SK-N-SH (cell line): ENCODE data around the gene ROBO4. TPM values are rescaled to one million over a fixed set of nuclear protein-coding genes. Genes with fewer than 3 reads are reported as not detected.

Experiments
- CTCF ChIA-PET: fragments of 300-600, 350-600 bp; formaldehyde crosslinking; extraction: SDS; loops from one replicate; lab custom pipeline; 2021; lab: Yijun Ruan, JAX
- POLR2A ChIA-PET: fragments of 350-600 bp; sonication (Branson Sonifier 250); formaldehyde crosslinking; extraction: SDS; loops from one replicate; lab custom pipeline; 2020; ENCODE audit warnings: antibody characterized with exemption, inconsistent platforms; lab: Yijun Ruan, JAX
- DNase-seq: peaks from one replicate; pipeline ENCODE4 v3.0.0; 2012
- H2AFZ ChIP-seq: fragments of 200-600 bp; sonication (generic); 2 replicates; pipeline ENCODE4 v1.8.1; 2016; ENCODE audit warnings: antibody characterized with exemption, mild to moderate bottlenecking, low read depth
- H3F3A ChIP-seq: fragments of 200-600 bp; sonication (generic); replicated peaks from 2 replicates; pipeline ENCODE3; 2016; ENCODE audit warnings: antibody characterized with exemption, mild to moderate bottlenecking; ENCODE audit not compliant: insufficient read depth
- H3K27ac ChIP-seq, 2 experiments: fragments of 200-500 bp in 1 of 2; fragments of 200-600 bp in 1 of 2; sonication (Bioruptor generic) in 1 of 2; sonication (generic), shearing (Covaris generic) in 1 of 2; 2 replicates each; pipeline versions ENCODE4 v1.5.1 to v1.6.1; 2014 to 2016; ENCODE audit warnings: low read depth in 2 of 2, inconsistent platforms in 1 of 2, low read length in 1 of 2, mild to moderate bottlenecking in 1 of 2, mixed read lengths in 1 of 2
- H3K27me3 ChIP-seq: fragments of 200-600 bp; sonication (generic), shearing (Covaris generic); 2 replicates; pipeline ENCODE4 v1.6.1; 2016; ENCODE audit warnings: mixed run types; ENCODE audit not compliant: insufficient read depth
- H3K36me3 ChIP-seq, 2 experiments: fragments of 200-500 bp in 1 of 2; fragments of 200-600 bp in 1 of 2; sonication (Bioruptor generic) in 1 of 2; sonication (generic) in 1 of 2; replicated peaks in 1 of 2; 2 replicates each; pipeline versions ENCODE3 to v1.5.1; 2014 to 2016; ENCODE audit warnings: low read length in 1 of 2, mild to moderate bottlenecking in 1 of 2; ENCODE audit not compliant: insufficient read depth in 2 of 2, control insufficient read depth in 1 of 2
- H3K4me1 ChIP-seq, 2 experiments: fragments of 200-500 bp in 1 of 2; fragments of 200-600 bp in 1 of 2; sonication (Bioruptor generic) in 1 of 2; sonication (generic), shearing (Covaris generic) in 1 of 2; 2 replicates each; pipeline versions ENCODE4 v1.5.1 to v1.6.1; 2014 to 2016; ENCODE audit warnings: low read depth in 1 of 2, low read length in 1 of 2, mixed run types in 1 of 2; ENCODE audit not compliant: insufficient read depth in 2 of 2, control insufficient read depth in 1 of 2
- H3K4me2 ChIP-seq: fragments of 200-600 bp; sonication (generic), shearing (Covaris generic); 2 replicates; pipeline ENCODE4 v1.6.1; 2017; ENCODE audit warnings: mixed run types
- H3K4me3 ChIP-seq, 2 experiments: fragments of 200-500 bp in 1 of 2; fragments of 200-600 bp in 1 of 2; sonication (Bioruptor generic) in 1 of 2; sonication (generic), shearing (Covaris generic) in 1 of 2; 2 replicates each; pipeline versions ENCODE4 v1.5.1 to v1.8.1; 2014 to 2016; ENCODE audit warnings: low read depth in 2 of 2, inconsistent platforms in 1 of 2, low read length in 1 of 2, mild to moderate bottlenecking in 1 of 2, mixed read lengths in 1 of 2, moderate library complexity in 1 of 2
- H3K79me2 ChIP-seq: fragments of 200-600 bp; sonication (generic); 2 replicates; pipeline ENCODE4 v1.8.1; 2017; ENCODE audit warnings: mild to moderate bottlenecking; ENCODE audit not compliant: insufficient read depth
- H3K9ac ChIP-seq: fragments of 200-600 bp; sonication (generic); 2 replicates; pipeline ENCODE4 v1.6.1; 2017; ENCODE audit warnings: mixed run types
- H3K9me2 ChIP-seq: fragments of 200-600 bp; sonication (generic); 2 replicates; pipeline ENCODE4 v1.6.1; 2017; ENCODE audit warnings: mixed run types
- H3K9me3 ChIP-seq: fragments of 200-600 bp; sonication (generic); 2 replicates; pipeline ENCODE4 v1.6.1; 2017; ENCODE audit warnings: mixed run types, mild to moderate bottlenecking, moderate library complexity
- H4K20me1 ChIP-seq: fragments of 200-600 bp; sonication (generic); 2 replicates; pipeline ENCODE4 v1.6.1; 2017; ENCODE audit warnings: mild to moderate bottlenecking, mixed run types; ENCODE audit not compliant: insufficient read depth
- FOXJ3 ChIP-seq: sonication (generic); formaldehyde crosslinking; IDR thresholded peaks from 2 replicates; pipeline ENCODE4 v1.5.1; 2020; ENCODE audit warnings: mild to moderate bottlenecking, missing genetic modification reagents
- FOXM1 ChIP-seq: IDR thresholded peaks from 2 replicates; pipeline ENCODE4 v1.4.0; 2012; ENCODE audit warnings: low read depth, mild to moderate bottlenecking
- GABPA ChIP-seq: IDR thresholded peaks from 2 replicates; pipeline ENCODE4 v1.4.0; 2012; ENCODE audit warnings: low read depth, mild to moderate bottlenecking
- RFX5 ChIP-seq: IDR thresholded peaks from 2 replicates; pipeline ENCODE4 v1.6.1; 2012; ENCODE audit warnings: mild to moderate bottlenecking, improper control_type of control experiment, low read length
- SIN3A ChIP-seq: IDR thresholded peaks from 2 replicates; pipeline ENCODE4 v1.6.1; 2012; ENCODE audit warnings: low read depth, mild to moderate bottlenecking, low read length, moderate library complexity, borderline replicate concordance
- TCF12 ChIP-seq: IDR thresholded peaks from 2 replicates; pipeline ENCODE4 v1.4.0; 2012
- WGBS: methylation state at CpG from one replicate; pipeline ENCODE4 v1.1.6; 2017; ENCODE audit warnings: low lambda C conversion rate; 5-methylcytosine and 5-hydroxymethylcytosine counted together
- polyA plus RNA-seq, 3 experiments: library from polyadenylated mRNA; depleted of rRNA; stranded (reverse); fragments of >200 nt; gene quantifications; 2 replicates each; pipeline ENCODE4 v1.2.3, GENCODE V29; 2012
- TF ChIP-seq, protein P1 (sequence below): fragments of 150-350 bp; IDR thresholded peaks from 2 replicates; pipeline ENCODE4 v1.6.1; 2017; ENCODE audit warnings: antibody characterized with exemption, low read length, low read depth, borderline replicate concordance
- TF ChIP-seq, protein P2 (sequence below): fragments of 150-350 bp; IDR thresholded peaks from 2 replicates; pipeline ENCODE4 v1.6.1; 2016; ENCODE audit warnings: mild to moderate bottlenecking, low read depth, low read length

The ROBO4 gene
- polyA plus RNA-seq, 1 of the 3 experiments (the other 2 are of a cell fraction): 0.95 TPM

DNA sequence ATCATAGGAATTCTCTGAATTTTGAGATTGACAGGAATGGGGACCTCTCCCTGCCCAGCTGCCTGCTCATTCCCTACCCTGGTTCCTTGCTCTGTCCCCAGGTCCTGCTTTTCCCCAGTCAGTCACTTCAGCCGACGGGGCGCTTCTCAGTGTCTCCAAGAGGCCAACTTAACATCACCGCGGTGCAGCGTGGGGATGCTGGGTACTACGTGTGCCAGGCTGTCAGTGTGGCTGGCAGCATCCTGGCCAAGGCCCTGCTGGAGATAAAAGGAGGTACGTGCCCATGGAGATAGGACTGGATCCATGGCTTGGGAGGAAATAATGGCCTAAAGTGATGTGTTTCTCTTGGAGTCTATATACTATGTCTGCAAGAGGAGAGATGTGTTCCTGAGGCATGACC lies 25.4 kb downstream of the ROBO4 start (continued):
- TF ChIP-seq FOXM1 (no peak), RFX5 (no peak), FOXJ3 (CRISPR knock-in tag) (no peak), GABPA (no peak), TCF12 (no peak)
- TF ChIP-seq, protein P1, sequence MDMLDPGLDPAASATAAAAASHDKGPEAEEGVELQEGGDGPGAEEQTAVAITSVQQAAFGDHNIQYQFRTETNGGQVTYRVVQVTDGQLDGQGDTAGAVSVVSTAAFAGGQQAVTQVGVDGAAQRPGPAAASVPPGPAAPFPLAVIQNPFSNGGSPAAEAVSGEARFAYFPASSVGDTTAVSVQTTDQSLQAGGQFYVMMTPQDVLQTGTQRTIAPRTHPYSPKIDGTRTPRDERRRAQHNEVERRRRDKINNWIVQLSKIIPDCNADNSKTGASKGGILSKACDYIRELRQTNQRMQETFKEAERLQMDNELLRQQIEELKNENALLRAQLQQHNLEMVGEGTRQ: no peak
- TF ChIP-seq, all 33 proteins: peak for 0

DNA sequence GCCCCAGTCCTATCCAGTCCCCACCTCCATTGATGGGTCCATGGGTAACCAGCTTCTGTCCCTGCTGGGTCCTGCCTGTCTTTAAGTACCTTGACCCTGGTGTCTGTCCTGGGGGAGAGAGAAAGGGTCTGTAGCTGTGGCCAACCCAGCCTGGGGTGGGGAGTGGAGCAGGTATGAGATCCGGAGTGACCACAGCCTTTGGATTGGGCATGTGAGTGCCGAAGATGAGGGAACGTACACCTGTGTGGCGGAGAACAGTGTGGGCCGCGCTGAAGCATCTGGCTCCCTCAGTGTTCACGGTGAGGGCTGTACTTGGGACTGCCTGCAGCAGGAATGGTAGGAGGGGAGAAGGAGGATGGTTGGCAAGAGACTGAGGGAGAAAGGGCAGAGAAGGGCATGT lies 27.2 kb downstream of the ROBO4 start:
- CTCF ChIA-PET: interaction anchor here (1.2 to 7.4 kb wide), 7 partner anchors 12 to 559 kb away, joined by 3 to 220 read pairs (median 6); no protein-coding TSS in a partner anchor
- Histone ChIP-seq H3K27me3 (peaks cover 39% of the 10 kb centered on the region), H3K9me3 (no peaks in the 10 kb centered on the region), H3K4me2 (no peak overlapping the region), H3K9ac (no peak overlapping the region), H3F3A (no peaks in the 10 kb centered on the region), H3K4me3 (no peak overlapping the region), H3K9me2 (no peaks in the 10 kb centered on the region), H3K36me3 (no peaks in the 10 kb centered on the region), H4K20me1 (no peaks in the 10 kb centered on the region), H2AFZ (no peak overlapping the region), H3K4me1 (peaks cover 4 to 20% of the 10 kb centered on the region in 2 experiments; a peak in 1 of 4 replicates), H3K27ac (no peak overlapping the region), H3K79me2 (no peaks in the 10 kb centered on the region)
- 86% methylated on average over 7 of the region's 7 CpGs for WGBS
- POLR2A ChIA-PET: interaction anchor here (0.6 kb wide), 1 partner anchor 84 kb away, joined by 3 read pairs; the partner anchor contains the start of gene CCDC15
- TF ChIP-seq, protein P2, sequence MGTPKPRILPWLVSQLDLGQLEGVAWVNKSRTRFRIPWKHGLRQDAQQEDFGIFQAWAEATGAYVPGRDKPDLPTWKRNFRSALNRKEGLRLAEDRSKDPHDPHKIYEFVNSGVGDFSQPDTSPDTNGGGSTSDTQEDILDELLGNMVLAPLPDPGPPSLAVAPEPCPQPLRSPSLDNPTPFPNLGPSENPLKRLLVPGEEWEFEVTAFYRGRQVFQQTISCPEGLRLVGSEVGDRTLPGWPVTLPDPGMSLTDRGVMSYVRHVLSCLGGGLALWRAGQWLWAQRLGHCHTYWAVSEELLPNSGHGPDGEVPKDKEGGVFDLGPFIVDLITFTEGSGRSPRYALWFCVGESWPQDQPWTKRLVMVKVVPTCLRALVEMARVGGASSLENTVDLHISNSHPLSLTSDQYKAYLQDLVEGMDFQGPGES: no peak
- no peak for TF ChIP-seq FOXJ3 (CRISPR knock-in tag)
- DNase-seq: no peak

DNA sequence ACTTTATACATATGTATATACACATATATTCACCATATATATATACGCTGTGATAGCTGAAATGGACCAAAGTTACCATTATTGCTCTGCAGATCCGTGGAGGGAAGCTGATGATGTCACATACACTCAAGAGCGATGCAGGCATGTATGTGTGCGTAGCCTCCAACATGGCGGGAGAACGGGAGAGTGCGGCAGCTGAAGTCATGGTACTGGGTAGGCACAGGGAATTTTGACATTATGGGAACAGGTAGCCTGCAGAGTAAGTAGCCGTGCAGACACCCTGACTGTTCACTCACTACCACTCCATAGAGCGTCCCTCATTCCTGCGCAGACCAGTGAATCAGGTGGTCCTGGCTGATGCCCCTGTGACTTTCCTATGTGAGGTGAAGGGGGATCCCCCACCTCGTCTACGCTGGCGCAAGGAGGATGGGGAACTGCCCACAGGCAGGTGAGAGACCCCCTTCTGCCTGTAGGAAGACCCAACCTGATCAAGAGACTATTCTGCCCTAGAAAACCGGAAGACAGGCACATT lies 27.7 kb downstream of the ROBO4 start:
- Histone ChIP-seq H3K4me3 (no peak overlapping the region), H3K79me2 (no peaks in the 10 kb centered on the region), H3K9ac (no peak overlapping the region), H4K20me1 (no peaks in the 10 kb centered on the region), H3K27ac (no peak overlapping the region), H3F3A (no peaks in the 10 kb centered on the region), H2AFZ (no peak overlapping the region), H3K9me3 (no peaks in the 10 kb centered on the region), H3K36me3 (no peaks in the 10 kb centered on the region), H3K4me2 (no peak overlapping the region), H3K4me1 (peaks cover 4 to 24% of the 10 kb centered on the region in 2 experiments; a peak in 1 of 4 replicates), H3K27me3 (peaks cover 44% of the 10 kb centered on the region), H3K9me2 (no peaks in the 10 kb centered on the region)
- no peak for TF ChIP-seq RFX5
- TF ChIP-seq SIN3A: no peak
- no peak for TF ChIP-seq FOXM1
- ChIA-PET POLR2A (interaction anchor here (0.6 kb wide), 1 partner anchor 84 kb away, joined by 3 read pairs; the partner anchor contains the start of gene CCDC15), CTCF (interaction anchor here (1.2 to 7.4 kb wide), 7 partner anchors 12 to 559 kb away, joined by 3 to 220 read pairs (median 6); no protein-coding TSS in a partner anchor)
- DNase-seq: no peak
- 88% methylated on average over 11 of the region's 14 CpGs for WGBS
